Activated T-helper 2 cell treated with anti-CD3 and anti-CD28 coated beads, Interferon-gamma antibody, Interleukin-2, Interleukin-4, amounts not matched to agents 10 μg/mL and 5 μg/mL and 100 μg/mL, durations not matched to agents 14 hours and 24 hours and 36 hours (primary cell): ENCODE results near the gene SRL. TPM values are rescaled to one million over a fixed set of nuclear protein-coding genes. Genes with fewer than 3 reads are reported as not detected.
A peak's percentile ranks its signal among the peaks of the same experiment; 100 is the strongest.

Experiments
- DNase-seq: peaks from one replicate; pipeline ENCODE4 v3.0.0; 2021; ENCODE audit warnings: low spot score
- H3K27ac Mint-ChIP-seq: one replicate; pipeline ENCODE4 v1.8.0; 2021; ENCODE audit warnings: mixed read lengths
- H3K27me3 Mint-ChIP-seq: one replicate; pipeline ENCODE4 v1.8.0; 2021; ENCODE audit warnings: low read depth, mixed read lengths
- H3K36me3 Mint-ChIP-seq: one replicate; pipeline ENCODE4 v1.8.0; 2021; ENCODE audit warnings: low read depth, mixed read lengths
- H3K4me1 Mint-ChIP-seq: one replicate; pipeline ENCODE4 v1.8.0; 2021; ENCODE audit warnings: low read depth, mixed read lengths
- H3K4me3 Mint-ChIP-seq: one replicate; pipeline ENCODE4 v1.8.0; 2021; ENCODE audit warnings: low read depth, mild to moderate bottlenecking, moderate library complexity, mixed read lengths
- H3K9me3 Mint-ChIP-seq: one replicate; pipeline ENCODE4 v1.8.0; 2021; ENCODE audit warnings: mixed read lengths
- intact Hi-C: fragments of 100-400 bp; cut with micrococcal nuclease; formaldehyde crosslinking; loops from one replicate; pipeline ENCODE4 v1.15.1; 2023
- total RNA-seq: library from RNA; stranded (reverse); gene quantifications from 2 replicates; pipeline ENCODE4 v1.2.3, GENCODE V29; 2022

The SRL gene
- total RNA-seq, 1 donor from 2014 or later: not detected

DNA sequence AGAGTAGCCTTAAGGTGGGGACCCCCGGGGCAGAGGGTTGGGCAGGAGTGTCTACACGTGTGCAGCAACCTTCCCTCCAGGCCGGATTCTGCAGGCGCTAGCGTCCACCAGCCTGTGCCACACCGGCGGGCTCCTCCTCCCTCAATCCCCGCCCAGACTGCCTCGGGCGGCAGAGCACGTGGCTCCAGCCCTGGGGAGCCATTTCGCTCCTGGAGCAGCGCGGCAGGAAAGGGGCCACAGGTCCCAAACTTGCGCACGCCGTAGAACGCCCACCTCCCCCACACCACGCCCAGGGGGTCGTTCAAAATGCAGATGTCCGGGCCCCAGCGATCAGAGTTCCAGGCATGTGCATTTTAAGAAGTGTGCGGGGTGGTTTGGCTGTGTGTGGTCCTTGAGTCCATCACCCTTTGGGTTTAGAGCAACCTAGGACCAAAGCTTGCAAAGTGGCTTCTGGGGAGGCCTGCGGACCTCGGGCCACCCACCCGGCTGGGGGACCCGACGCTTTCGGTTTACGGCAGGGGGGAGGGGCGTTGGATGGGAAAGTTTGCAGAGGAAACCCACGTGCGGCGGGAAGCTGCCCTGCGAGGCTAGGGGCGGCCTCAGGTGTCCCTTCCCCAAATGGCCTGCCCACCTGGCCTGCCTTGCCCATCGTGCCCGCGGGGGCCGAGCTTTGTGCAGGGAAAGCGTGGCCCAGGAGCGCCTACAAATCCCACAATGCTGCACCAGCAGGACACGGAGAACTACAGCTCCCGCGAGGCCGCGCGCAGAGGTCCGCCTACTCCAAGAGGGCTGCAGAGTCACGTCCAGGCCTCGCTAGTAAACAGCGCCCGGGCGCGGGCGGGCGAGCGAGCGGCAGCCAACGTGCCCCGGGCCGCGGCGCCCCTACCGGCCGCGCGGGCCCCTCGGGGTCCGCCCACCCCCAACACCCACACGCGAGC lies 29.6 kb upstream of the SRL start:
- Mint-ChIP-seq H3K27me3 (no peaks in the 10 kb centered on the region), H3K4me1 (peaks cover 6% of the 10 kb centered on the region), H3K36me3 (peaks cover 2% of the 10 kb centered on the region), H3K4me3 (peak overlapping the region; percentile 83), H3K27ac (peak overlapping the region; percentile 90), H3K9me3 (no peaks in the 10 kb centered on the region)
- peak; percentile 87 for DNase-seq
- intact Hi-C loops: loop anchor here (1.0 to 10.0 kb wide), 4 partner anchors 17 to 769 kb away; partner anchors contain the start of genes CLUAP1, PAM16 and TRAP1

DNA sequence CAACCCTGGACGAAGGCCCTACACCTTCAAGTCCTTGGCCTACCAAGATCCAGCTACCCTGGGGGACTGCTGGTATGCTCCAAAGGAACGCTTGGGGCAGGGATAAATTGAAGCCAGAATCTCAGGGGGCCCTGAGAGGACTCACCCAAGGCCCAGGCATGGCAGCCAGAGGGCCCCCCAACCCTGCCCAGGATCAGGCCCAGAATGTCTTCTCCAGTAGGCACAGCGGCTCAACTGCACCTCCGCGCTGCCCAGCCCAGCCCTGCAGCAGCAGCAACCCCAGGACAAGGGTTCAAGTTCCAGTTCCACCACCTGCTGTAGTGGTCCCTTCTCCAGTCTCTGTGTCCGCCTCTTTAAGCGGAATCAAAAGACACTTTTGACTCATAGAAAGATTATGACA lies 28.7 kb upstream of the SRL start:
- intact Hi-C loops: loop anchor here (5.0 to 10.0 kb wide), 2 partner anchors 556 to 768 kb away; partner anchors contain the start of genes CLUAP1 and TRAP1
- Mint-ChIP-seq H3K4me1 (peaks cover 8% of the 10 kb centered on the region), H3K4me3 (peak overlapping the region; percentile 83), H3K36me3 (peaks cover 7% of the 10 kb centered on the region), H3K27ac (peak overlapping the region; percentile 90), H3K27me3 (no peaks in the 10 kb centered on the region), H3K9me3 (no peaks in the 10 kb centered on the region)
- no peak for DNase-seq

DNA sequence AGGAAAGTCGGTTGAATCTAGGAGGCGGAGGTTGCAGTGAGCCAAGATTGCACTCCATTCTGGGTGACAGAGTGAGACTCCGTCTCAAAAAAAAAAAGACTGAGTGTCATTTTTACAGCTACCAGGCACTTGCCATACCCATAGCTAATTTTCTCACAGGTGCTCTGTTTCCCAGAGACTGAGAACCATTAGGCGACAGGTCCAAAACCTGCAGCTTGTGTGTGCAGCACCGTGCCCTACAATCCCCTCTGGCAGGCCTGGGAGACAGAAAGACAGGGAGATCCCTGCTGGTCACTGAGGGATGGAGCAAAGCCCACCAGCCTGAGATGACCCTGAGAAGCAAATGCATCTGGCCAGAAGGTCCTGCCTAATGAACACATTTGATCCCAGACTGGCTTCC lies 28.2 kb upstream of the SRL start:
- DNase-seq: no peak
- Mint-ChIP-seq H3K9me3 (no peaks in the 10 kb centered on the region), H3K27me3 (no peaks in the 10 kb centered on the region), H3K27ac (no peak overlapping the region), H3K4me1 (peaks cover 8% of the 10 kb centered on the region), H3K36me3 (peaks cover 7% of the 10 kb centered on the region), H3K4me3 (peak overlapping the region; percentile 39)
- intact Hi-C loops: loop anchor here (5.0 to 10.0 kb wide), 2 partner anchors 555 to 768 kb away; partner anchors contain the start of genes CLUAP1 and TRAP1

DNA sequence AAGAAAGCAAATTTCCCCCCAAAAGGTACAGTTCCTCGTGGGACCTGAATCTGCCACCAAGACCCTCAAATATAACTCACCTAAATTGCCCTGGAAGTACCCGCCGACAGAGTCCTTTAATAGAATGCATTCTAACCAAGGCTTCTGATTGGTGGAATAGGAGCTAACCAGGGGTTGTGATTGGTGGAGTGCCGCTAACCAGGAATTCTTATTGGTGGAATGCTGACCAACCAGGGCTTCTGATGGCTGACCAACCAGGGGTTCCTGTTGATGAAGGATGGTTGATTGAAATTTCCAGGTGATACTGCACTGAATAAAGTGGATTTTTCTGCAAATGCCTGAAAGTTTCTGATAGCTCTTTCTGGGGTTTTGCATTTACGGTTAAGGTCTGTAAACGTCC lies 24.5 kb upstream of the SRL start:
- peaks cover 6% of the 10 kb centered on the region for H3K4me1 Mint-ChIP-seq
- intact Hi-C loops: no loop called here
- no peak overlapping the region for H3K27ac Mint-ChIP-seq
- no peaks in the 10 kb centered on the region for H3K27me3 Mint-ChIP-seq
- no peak for DNase-seq
- H3K9me3 Mint-ChIP-seq: no peaks in the 10 kb centered on the region
- no peak overlapping the region for H3K4me3 Mint-ChIP-seq
- H3K36me3 Mint-ChIP-seq: peaks cover 24% of the 10 kb centered on the region

DNA sequence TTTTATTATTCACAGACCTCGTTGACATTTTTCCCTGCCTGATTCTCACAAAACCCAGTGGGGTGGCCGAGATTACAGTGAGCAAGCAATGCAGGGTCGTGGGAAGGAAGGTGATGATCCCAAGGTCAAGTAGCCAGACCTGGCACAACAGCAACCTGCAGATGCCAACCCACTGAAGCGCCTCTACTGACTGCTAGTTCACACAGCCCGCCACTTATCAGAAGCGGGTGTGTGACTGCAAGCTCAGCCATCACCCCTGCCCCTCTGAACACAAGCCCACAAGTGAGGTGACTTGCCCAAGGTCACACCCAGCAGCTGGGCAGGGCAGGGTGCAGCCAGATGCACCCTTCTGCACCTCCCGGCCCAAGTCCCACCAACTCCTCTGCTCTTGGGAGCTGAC lies 23.8 kb upstream of the SRL start:
- no peaks in the 10 kb centered on the region for H3K27me3 Mint-ChIP-seq
- H3K9me3 Mint-ChIP-seq: no peaks in the 10 kb centered on the region
- peaks cover 30% of the 10 kb centered on the region for H3K36me3 Mint-ChIP-seq
- H3K27ac Mint-ChIP-seq: no peak overlapping the region
- no peak overlapping the region for H3K4me3 Mint-ChIP-seq
- intact Hi-C loops: no loop called here
- H3K4me1 Mint-ChIP-seq: peaks cover 5% of the 10 kb centered on the region
- no peak for DNase-seq

DNA sequence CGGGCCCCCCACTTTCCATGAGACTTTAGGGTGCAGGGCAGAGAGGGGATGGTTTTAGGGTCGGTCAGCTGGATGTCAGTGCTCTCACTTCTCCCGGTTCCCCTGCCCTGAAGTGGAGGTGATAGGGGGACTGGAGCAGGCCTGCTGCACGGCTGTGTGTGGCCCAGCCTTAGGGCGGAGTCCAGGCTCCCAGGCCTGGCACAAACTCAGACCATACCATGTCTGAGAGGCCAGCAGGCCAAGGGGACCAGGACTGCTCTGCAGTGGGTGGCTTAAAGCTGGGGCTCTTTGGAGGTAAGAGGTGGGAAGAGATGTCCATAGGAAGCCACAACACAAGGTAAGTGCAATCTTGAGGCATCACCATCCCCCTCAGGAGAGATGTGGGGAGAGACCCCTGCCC lies 22.7 kb upstream of the SRL start:
- H3K4me1 Mint-ChIP-seq: peaks cover 2% of the 10 kb centered on the region
- H3K36me3 Mint-ChIP-seq: peaks cover 31% of the 10 kb centered on the region
- no peaks in the 10 kb centered on the region for H3K9me3 Mint-ChIP-seq
- intact Hi-C loops: no loop called here
- no peak for DNase-seq
- no peak overlapping the region for H3K27ac Mint-ChIP-seq
- H3K27me3 Mint-ChIP-seq: no peaks in the 10 kb centered on the region
- H3K4me3 Mint-ChIP-seq: no peak overlapping the region

DNA sequence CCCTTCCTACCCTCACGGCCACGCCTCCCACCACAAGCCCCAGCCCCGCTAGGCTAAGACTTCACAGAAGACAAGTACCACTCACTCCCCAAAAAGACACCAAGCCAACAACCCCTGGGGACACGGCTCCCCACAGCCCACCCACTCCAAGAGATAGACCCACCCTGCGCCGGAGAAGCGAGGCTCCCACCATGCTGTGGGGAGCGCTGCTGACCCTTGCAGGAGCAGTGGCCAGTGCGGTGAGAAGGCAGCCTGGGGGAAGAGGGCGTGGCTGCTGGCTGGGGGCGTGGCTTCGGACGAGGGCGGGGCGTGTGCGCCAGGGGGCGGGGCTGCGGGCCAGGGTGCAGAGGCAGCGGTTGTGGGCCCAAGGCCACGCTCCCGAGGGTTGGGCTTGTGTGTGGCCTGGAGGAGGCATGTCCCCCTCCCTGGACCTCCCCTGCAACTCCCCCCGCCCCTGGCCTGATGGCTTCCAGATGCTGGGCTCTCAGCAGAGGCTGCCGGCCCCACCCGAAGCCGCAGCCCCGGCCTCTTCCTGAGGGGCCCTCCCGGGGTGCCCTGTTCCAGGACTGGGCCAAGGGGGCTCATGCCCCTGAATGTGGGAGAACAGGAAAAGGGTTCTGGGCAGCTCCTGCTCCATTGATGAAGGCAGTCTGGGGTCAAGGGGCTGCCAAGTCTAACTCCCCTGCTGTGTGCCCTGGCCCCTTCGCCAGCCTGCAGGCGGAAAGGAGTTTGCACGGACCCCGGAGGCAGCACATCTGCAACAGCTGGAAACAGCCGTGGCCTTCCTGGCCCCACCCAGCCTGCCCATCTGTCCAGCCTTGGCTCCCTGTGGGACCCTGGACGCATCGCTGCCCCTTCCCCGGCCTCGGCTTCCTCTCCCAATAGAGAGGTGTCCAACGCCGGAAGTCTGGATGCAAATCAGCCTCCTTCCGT lies 21.9 kb upstream of the SRL start:
- Mint-ChIP-seq H3K27me3 (no peaks in the 10 kb centered on the region), H3K36me3 (peaks cover 31% of the 10 kb centered on the region), H3K27ac (no peak overlapping the region), H3K4me1 (peaks cover 2% of the 10 kb centered on the region), H3K9me3 (no peaks in the 10 kb centered on the region), H3K4me3 (no peak overlapping the region)
- no peak for DNase-seq
- intact Hi-C loops: no loop called here

DNA sequence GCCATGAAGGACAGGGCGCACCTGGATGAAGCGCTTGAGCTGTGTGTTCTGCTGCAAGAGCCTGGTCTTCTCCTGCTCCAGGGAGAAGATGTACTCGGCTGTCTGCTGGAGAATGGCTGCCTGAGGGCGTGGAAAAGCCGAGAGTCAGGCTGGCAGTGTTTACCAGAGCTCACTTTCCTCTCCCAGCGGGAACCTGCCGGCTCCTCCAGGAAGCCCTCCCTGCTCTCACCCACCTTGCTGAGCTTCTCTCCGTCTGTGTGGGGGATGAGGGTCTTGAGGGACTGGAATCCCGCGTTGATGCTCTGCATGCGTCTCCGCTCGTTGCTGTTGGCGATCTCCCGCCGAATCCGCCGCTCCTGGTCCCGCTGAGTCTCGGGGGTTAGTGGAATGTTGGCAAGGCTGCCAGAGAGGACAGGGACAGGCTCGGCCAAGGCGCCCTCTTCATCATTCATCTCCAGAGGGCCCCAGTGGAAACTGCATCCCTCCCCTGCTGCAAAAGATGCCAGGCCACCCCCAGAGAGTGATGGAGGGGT lies 20.5 kb upstream of the SRL start:
- H3K36me3 Mint-ChIP-seq: peaks cover 37% of the 10 kb centered on the region

DNA sequence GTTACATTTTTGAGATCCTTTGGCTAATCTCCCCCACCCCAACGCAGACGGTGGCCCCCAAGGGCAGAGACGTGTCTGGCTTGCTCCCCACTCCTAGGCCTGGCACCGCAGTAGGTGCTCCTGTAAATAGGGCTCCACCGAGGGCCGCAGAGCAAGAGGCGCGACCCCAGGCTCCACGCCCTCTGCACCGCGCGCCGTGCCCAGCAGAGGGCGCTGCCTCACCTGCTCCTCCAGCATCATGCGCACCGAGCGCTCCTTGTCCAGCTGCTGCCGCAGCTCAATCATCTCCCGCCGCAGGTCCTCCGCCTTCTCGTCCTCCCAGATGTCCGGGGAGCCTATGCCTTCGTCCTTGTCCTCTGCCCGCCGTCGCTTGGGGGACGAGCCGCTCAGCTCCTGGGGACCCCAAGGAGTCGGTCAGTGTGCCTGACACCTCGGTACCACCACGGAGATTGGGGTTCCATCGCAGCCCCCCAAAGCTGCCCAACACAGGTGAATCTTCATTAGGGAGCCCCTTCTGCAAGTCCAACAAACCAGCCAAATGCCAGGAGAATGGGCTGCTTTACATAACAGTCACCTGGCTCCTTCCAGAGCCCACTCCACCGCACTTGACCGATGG lies 19.8 kb upstream of the SRL start:
- no peak overlapping the region for H3K27ac Mint-ChIP-seq
- H3K27me3 Mint-ChIP-seq: no peaks in the 10 kb centered on the region
- intact Hi-C loops: no loop called here
- peaks cover 2% of the 10 kb centered on the region for H3K4me1 Mint-ChIP-seq
- H3K36me3 Mint-ChIP-seq: peaks cover 43% of the 10 kb centered on the region
- no peak overlapping the region for H3K4me3 Mint-ChIP-seq
- no peaks in the 10 kb centered on the region for H3K9me3 Mint-ChIP-seq
- peak; percentile 24 for DNase-seq

More for the DNA sequence above, 20.5 kb upstream of the SRL start:
- no peak for DNase-seq
- no peak overlapping the region for H3K27ac Mint-ChIP-seq
- no peaks in the 10 kb centered on the region for H3K9me3 Mint-ChIP-seq
- intact Hi-C loops: no loop called here
- H3K4me1 Mint-ChIP-seq: peaks cover 2% of the 10 kb centered on the region
- no peak overlapping the region for H3K4me3 Mint-ChIP-seq
- H3K27me3 Mint-ChIP-seq: no peaks in the 10 kb centered on the region

DNA sequence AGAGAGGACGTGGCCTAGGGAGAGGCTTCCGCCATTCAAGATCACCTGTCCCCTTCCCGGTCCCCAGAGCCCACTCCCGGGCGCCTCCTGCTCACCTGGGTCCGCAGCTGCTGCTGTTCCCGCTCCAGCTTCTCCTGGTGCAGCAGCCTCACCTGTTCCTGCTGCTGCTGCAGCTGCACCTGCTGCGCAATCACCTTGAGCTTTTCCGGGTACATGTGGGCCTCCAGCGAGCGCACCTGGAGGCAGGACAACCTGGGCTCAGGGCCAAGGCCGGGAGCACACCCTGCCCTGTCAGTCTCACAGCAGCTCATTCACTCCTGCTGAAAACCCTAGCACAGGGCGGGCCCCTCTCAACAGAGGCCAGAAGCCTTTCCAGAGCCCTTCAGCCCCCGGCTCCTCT lies 18.5 kb upstream of the SRL start:
- no peaks in the 10 kb centered on the region for H3K9me3 Mint-ChIP-seq
- H3K27me3 Mint-ChIP-seq: no peaks in the 10 kb centered on the region
- no peaks in the 10 kb centered on the region for H3K4me1 Mint-ChIP-seq
- H3K36me3 Mint-ChIP-seq: peaks cover 39% of the 10 kb centered on the region
- intact Hi-C loops: no loop called here
- DNase-seq: no peak
- H3K27ac Mint-ChIP-seq: no peak overlapping the region
- H3K4me3 Mint-ChIP-seq: no peak overlapping the region

DNA sequence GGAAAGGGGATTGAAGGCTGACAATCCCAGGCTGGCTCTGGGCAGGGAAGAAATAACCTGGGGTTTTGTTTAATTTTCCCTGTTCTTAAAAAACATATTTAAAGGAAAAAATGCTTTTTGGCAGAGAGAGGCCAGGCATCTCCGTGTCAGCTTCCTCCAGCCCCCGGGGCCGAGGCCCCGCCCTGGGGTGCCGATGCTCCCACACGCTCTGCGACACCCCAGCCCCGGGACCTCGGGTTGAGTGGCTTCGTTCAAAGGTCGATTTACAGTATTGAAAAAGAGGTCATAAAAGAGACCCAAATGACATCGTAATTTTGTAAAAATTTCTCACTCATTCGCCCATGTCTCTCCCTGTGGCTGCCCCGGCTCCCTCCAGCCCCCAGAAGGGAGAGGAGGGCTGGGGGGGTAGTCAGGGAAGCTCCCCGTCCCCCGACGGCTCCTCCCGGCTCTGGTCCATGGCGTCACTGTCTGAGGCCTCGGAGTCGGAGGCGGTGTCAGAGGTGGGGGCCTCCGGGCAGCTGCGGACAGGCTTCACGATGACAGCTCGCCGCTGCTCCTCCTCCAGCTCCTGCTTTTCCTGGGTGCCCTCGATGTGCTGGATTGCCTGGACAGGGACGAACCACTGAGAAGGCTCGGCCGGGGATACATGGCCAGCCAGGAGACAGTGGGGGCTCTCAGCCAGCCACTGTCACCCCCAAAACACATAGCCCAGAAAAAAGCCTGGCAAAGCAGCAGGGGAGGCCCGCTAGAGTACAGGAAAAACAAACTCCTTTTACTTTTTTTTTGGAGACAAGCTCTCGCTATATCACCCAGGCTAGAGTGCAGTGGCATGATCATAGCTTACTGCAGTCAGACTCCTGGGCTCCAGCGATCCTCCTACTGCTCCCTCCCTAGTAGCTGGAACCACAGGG lies 16.0 kb upstream of the SRL start:
- no peak for DNase-seq
- H3K4me1 Mint-ChIP-seq: peaks cover 3% of the 10 kb centered on the region
- peaks cover 37% of the 10 kb centered on the region for H3K36me3 Mint-ChIP-seq
- H3K9me3 Mint-ChIP-seq: no peaks in the 10 kb centered on the region
- no peak overlapping the region for H3K4me3 Mint-ChIP-seq
- intact Hi-C loops: no loop called here
- no peak overlapping the region for H3K27ac Mint-ChIP-seq
- H3K27me3 Mint-ChIP-seq: no peaks in the 10 kb centered on the region
